HG02571 (cell line): ENCODE measurements around the gene SRRM4.
"Not testable (repeated sequence)": the region's sequence is repeated elsewhere in the genome, so short reads cannot be mapped to it uniquely, and the experiment has no call there.

Experiments used
- ATAC-seq: cut with Tn5 transposase; IDR thresholded peaks from one replicate; pipeline ENCODE4 v1.9.1; 2021; ENCODE audit warnings: mild to moderate bottlenecking, moderate library complexity; ENCODE audit not compliant: unreplicated experiment

Gene SRRM4

GRCh38 chr12:119008273-119008672 is 26.9 kb downstream of the SRRM4 start:
- not testable (repeated sequence) for ATAC-seq

DNA sequence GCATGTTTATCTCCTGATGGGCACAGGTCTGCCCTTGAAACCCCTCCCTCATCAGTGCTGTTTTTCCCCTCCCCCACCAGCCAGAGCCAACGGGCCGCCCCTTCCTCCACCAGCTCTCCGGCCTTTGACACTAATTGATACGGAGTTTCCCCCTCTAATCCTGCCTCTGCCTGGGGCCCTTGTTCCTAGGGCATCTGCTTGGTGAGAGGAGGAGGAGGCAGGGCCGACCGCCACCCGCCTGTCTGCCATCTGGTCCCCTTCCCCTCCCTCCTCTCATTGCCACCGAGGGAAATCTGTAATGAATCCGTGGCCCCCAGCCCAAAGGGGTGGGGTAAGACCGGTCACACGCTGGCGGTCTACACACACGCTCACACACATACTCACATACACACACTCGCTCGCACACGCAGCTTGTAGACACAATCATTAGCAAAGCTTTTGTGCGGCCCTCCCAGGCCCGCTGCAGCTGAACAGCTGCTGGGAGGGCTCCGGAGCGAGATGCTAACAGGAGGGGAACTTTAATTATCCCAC is 27.4 kb downstream of the SRRM4 start:
- no peak for ATAC-seq

DNA sequence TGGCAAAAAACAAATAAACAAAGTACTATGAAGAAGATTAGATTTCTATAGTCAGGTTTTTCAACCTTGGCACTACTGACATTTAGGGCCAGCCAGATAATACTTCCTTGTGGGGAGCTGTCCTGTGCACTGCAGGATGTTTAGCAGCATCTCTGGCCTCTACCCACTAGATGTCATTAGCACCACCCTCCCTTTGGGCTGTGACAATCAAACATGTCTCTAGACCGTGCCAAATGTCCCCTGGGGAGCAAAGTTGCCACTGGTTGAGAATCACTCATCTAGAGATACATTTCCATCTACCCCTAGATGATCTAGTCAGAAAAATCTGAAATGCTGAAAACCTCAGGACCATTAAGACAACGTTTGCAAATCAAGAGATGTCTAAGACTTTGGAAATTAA is 29.9 kb downstream of the SRRM4 start:
- ATAC-seq = no peak

DNA sequence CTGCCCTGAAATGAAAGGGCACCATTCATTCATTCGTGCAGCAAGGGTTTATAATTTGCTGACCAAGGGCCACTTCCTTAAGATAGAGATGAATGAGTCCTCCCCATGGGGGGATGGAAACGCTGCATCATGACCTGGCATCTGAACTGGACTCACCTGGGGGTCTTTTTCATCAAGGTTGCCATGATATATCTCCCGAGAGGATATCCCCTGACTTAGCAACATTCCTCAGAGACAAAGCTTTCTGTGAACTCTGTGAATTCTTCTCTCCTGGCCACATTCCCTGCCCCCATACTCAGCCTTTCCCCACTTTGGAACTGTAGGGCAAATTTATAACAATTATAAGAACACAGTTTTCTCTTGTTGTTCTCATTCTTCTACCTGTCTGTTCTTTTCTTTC is 30.8 kb downstream of the SRRM4 start:
- ATAC-seq = no peak

DNA sequence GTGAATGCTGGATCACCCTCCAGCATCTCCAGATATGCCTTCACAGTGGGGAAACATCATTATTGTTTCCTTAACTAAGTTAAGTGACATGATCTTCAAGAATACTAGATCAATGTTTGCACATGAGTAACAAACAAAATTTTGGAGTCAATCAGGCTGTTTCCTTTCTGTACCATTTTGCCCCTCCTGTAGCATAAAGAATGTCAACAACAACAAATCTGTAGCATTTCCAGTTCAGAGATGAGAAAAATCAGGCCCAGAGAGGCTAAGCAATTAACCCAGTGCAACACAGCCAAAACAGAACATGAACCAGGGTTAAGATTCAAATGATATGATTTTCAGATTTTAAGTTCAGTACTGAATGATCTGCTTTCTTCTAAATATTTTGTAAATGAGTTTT is 31.7 kb downstream of the SRRM4 start:
- ATAC-seq = no peak

DNA sequence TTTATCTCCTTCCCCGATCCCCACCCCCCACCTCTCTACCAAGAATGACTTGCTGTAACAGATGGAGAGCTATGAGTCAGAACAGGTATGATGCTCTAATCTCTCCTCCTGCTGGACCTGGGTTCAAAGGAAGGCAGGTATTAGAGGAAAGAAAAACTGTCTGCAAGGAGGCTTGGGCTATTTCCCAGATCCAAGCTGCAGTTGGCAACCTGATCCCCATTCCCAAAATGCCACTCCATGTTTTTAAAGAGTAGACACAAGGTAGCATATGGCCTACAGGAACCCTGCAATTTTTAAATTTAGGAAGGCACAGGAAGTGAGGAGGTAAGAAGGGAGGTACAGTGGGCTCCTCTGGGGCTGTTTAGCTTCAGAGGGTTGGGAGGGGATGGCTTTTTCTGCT is 33.0 kb downstream of the SRRM4 start:
- no peak for ATAC-seq

GRCh38 chr12:119016715-119017114 is 35.4 kb downstream of the SRRM4 start:
- no peak for ATAC-seq

DNA sequence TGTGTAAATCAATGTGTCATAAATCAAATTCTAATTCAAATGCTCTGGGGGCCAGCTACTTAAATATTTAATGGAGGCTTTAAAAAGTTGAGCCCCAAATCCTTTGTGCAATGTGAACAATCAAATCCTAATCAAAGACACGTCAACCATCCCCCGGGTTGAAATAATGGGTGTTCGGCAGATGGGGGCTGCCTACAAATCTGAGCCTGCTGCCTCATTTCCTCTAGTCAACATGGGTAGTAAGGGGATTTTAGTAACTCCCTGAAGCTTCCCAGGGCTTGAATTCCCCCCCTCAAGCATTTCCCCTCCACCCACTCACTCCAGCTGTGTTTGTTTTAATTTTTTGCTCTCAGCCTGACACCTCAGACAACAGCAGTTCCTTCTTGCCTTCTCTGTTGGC is 37.8 kb downstream of the SRRM4 start:
- no peak for ATAC-seq

GRCh38 chr12:119020406-119021360 is 39.3 kb downstream of the SRRM4 start:
- ATAC-seq = no peak

DNA sequence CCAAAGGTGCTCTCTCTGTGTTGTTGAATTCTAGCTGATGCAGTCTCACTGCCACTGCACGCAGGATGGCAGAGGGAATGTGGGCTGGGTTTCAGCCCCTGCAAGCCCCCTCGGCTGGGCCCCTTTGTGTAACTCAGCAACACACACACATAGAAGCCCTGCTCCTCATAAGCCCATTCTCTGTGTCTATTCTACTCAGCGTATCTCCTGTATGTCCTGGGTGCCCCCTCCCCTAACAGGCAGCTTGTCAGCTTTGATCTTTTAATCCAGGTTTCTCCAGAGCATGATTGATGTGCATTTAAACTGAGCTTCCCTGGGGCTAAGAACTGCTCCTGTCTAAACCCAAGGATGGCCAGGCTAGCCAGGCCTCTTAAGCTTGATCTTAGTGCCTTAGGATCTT is 43.0 kb downstream of the SRRM4 start:
- ATAC-seq = no peak

DNA sequence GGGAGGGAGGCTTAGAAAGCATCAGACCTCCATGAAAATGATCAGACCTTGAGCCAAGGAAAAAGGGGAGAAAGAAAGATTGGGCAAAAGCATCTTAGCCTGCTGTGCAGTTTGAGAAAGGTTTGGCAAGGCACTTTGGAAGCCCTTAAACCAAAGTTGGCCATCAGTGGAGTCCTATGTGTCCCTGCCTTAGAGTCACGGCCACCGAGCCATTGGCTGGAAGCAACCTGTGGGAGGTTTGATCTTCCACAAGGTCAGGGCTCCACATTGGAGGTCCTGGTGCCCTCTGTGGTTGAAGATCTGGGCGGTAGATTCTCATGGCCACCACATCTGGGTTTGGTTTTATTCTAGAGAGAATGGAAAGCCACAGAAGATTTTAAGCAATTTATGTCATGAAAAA is 44.4 kb downstream of the SRRM4 start:
- ATAC-seq = no peak

- not testable (repeated sequence) for ATAC-seq
These were observed 52.0 kb downstream of the SRRM4 start for GRCh38 chr12:119033332-119033731.

- ATAC-seq = no peak
These were observed 55.8 kb downstream of the SRRM4 start for GRCh38 chr12:119036878-119037825.

DNA sequence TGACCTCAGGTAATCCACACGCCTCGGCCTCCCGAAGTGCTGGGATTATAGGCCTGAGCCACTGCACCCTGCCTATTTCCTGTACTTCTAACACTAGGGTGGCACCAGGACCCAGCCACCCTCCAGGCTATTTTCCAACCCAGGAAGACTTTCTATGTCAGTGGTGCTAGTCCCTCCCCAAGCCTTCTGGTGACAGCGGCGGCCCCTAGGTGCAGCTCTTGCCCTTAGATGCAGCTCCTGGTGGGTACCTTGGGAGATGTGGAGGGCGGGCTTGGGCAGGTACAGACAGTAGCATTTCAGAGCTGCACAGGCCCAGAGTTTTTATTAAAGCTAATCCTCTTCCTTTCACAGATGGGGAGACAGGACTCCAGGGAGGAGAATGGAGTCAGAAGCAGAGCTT is 62.8 kb downstream of the SRRM4 start:
- ATAC-seq = no peak

GRCh38 chr12:119047641-119048040 is 66.3 kb downstream of the SRRM4 start:
- no peak for ATAC-seq

DNA sequence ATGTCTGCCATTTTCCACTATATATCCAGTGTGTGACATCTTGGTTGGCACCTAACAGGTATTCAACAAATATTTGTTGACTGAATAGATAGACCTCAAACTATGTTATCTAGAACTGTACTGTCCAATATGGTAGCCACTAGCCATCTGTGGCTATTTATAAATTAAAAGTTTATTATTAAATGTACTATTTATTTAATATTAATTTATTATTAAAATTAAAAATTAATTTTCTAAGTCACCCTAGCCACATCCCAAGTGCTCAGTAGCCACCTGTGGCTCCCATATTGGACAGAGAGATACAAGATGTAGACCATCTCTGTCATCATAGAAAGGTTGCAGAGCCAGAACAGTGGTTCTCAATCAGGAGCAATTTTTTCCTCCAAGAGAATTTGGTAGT is 69.3 kb downstream of the SRRM4 start:
- no peak for ATAC-seq

DNA sequence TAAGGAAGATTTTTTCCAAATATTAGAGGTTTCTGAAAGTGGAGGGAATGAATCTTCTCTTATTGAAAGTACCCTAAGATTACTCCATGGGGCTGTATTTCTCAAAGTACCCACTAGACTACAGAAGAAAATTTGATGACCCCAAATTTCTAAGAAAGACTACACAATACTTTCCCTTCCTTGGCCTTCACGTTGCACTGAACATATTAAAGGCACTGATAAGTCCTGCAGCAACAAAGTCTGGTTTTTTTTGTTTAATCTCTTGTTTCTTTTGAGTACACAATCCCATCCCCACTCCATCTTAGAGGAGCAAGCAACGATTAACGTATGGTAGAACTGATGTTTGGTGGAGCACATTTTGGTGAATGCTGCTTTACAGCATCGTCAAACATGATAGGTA is 70.1 kb downstream of the SRRM4 start:
- no peak for ATAC-seq

DNA sequence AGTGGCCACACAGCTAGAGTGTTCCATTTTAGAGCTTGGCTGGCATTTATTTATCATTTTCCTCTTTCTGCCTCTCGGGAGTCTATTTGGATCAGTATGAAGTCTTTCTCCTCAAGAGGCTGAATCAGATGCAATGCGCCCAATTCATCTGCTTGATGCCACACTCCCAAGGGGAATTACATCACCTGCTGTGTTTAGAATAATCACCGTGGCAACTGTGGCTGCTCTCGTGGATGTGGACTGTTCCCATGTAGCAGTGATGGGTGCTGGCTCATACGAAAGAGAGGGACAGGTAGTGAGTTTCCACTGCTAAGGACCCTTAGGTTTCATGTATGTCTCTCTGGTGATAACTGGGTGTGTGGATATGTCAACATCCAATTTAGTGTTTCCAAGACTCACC is 70.7 kb downstream of the SRRM4 start:
- no peak for ATAC-seq

- ATAC-seq = no peak
These were observed 74.6 kb downstream of the SRRM4 start for GRCh38 chr12:119055977-119056376.

DNA sequence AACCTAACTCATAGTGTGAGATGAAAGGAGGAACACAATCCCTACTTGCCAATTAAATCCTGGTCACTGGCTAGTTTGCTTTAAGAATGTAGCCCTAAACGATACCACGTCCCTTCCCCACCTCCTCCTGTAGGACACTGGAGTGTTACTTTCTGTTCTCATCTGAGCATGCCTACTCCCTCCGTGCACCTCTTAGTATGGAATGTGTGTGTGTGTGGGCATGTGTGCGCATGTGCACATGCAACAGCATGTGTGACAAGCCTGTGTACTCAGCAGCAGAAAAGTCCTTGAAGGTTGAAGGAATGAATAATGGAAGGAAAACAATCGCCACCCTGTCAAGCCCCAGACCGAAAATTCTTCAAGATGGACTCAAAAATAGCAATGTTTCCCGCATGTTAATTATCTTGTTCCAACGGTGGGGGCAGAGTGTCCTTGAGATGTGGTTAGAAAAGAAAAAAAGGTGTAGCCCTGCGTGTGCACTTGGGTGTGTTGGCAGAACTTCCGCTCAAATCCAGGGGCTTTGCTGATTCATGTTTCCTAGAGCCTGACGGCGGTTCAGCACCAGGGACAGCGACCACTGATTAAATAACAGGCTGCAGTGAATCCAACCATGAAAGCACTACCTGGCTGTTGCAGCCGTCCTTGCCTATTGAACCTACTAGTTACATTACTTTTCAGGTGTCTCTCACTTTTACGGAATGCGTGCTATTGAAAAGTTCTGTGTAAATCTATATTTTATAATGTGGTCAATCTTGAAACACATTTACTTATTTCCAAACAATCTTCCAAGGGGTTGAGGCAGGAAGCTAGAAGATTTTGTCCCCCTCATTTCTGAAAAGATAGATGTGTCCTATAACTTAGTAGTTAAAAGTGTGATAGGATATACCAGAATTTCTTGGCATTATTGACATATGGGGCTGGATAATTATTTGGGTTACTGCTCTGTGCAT is 79.8 kb downstream of the SRRM4 start:
- ATAC-seq = no peak
